Ishikawa (cell line): Measurements from ENCODE around the gene NT5C.

ENCODE experiments used
- CEBPB ChIP-seq: IDR thresholded peaks from 2 replicates; pipeline ENCODE4 v1.6.1; 2012
- CREB1 ChIP-seq: IDR thresholded peaks from 2 replicates; pipeline ENCODE4 v1.6.1; 2012; ENCODE audit warnings: low read depth
- EGR1 ChIP-seq: IDR thresholded peaks from 2 replicates; pipeline ENCODE4 v1.6.1; 2012
- EP300 ChIP-seq: IDR thresholded peaks from 2 replicates; pipeline ENCODE4 v1.6.1; 2012; ENCODE audit warnings: borderline replicate concordance
- FOXM1 ChIP-seq: IDR thresholded peaks from 2 replicates; pipeline ENCODE4 v1.6.1; 2012; ENCODE audit warnings: low read depth, borderline replicate concordance
- MAX ChIP-seq: IDR thresholded peaks from 2 replicates; pipeline ENCODE4 v1.6.1; 2012
- NFIC ChIP-seq: IDR thresholded peaks from 2 replicates; pipeline ENCODE4 v1.6.1; 2012
- RAD21 ChIP-seq: IDR thresholded peaks from 2 replicates; pipeline ENCODE4 v1.6.1; 2012; ENCODE audit warnings: low read depth
- REST ChIP-seq: IDR thresholded peaks from 2 replicates; pipeline ENCODE4 v1.6.1; 2012; ENCODE audit warnings: low read depth, mild to moderate bottlenecking
- TAF1 ChIP-seq: IDR thresholded peaks from 2 replicates; pipeline ENCODE4 v1.6.1; 2012; ENCODE audit warnings: low read depth, mild to moderate bottlenecking
- TCF12 ChIP-seq: IDR thresholded peaks from 2 replicates; pipeline ENCODE4 v1.6.1; 2012; ENCODE audit warnings: low read depth
- TEAD4 ChIP-seq: IDR thresholded peaks from 2 replicates; pipeline ENCODE4 v1.6.1; 2012
- USF1 ChIP-seq: IDR thresholded peaks from 2 replicates; pipeline ENCODE4 v1.6.1; 2012
- YY1 ChIP-seq: IDR thresholded peaks from 2 replicates; pipeline ENCODE4 v1.6.1; 2012; ENCODE audit warnings: low read depth
- ZBTB7A ChIP-seq: IDR thresholded peaks from 2 replicates; pipeline ENCODE4 v1.6.1; 2012; ENCODE audit warnings: low read depth

NT5C gene

GRCh38 chr17:75115555-75115954 lies 16.0 kb downstream of the NT5C start:
- no peak for TF ChIP-seq REST
- no peak for TF ChIP-seq TEAD4
- no peak for TF ChIP-seq EP300
- TF ChIP-seq NFIC = no peak
- TF ChIP-seq ZBTB7A = no peak
- TF ChIP-seq FOXM1 = no peak
- TF ChIP-seq YY1 = no peak
- no peak for TF ChIP-seq EGR1
- no peak for TF ChIP-seq RAD21
- TF ChIP-seq CEBPB = no peak
- TF ChIP-seq USF1 = no peak
- TF ChIP-seq MAX = no peak
- TF ChIP-seq TAF1 = no peak
- TF ChIP-seq TCF12 = no peak
- no peak for TF ChIP-seq CREB1

- TF ChIP-seq CEBPB (no peak), TEAD4 (no peak), ZBTB7A (no peak), USF1 (no peak), YY1 (no peak), FOXM1 (no peak), MAX (no peak), TCF12 (no peak), EGR1 (no peak), TAF1 (no peak), RAD21 (no peak), CREB1 (no peak), NFIC (no peak), REST (no peak), EP300 (no peak)
Measured at GRCh38 chr17:75114552-75115314, 16.8 kb downstream of the NT5C start.

GRCh38 chr17:75113798-75114551 lies 17.6 kb downstream of the NT5C start:
- TF ChIP-seq TAF1 = no peak
- TF ChIP-seq RAD21 = peak; percentile 95

- TF ChIP-seq TCF12 (no peak), USF1 (no peak), EGR1 (no peak)
Measured at GRCh38 chr17:75111777-75112335, 19.7 kb downstream of the NT5C start.

- TF ChIP-seq USF1 (no peak), TEAD4 (no peak), EP300 (no peak)
Measured at GRCh38 chr17:75110234-75110937, 21.2 kb downstream of the NT5C start.
